H1 (cell line): ENCODE measurements around the gene KCNK4. TPM values are rescaled to one million over a fixed set of nuclear protein-coding genes. Genes with fewer than 3 reads are reported as not detected.

Source experiments
- CTCF ChIA-PET: fragments of 300-600 bp; sonication (Branson Sonifier 250); formaldehyde crosslinking; loops from one replicate; lab custom pipeline; 2021; ENCODE audit not compliant: partially characterized antibody; lab: Charles Lee
- POLR2A ChIA-PET: fragments of 300-600 bp; sonication (Branson Sonifier 250); formaldehyde crosslinking; loops from one replicate; lab custom pipeline; 2021; ENCODE audit warnings: inconsistent platforms; ENCODE audit not compliant: partially characterized antibody; lab: Charles Lee
- DNase-seq, 2 experiments: peaks; one replicate each; pipeline versions ENCODE4 v3.0.0 to v3.0.0-alpha.2; 2010 to 2022; ENCODE audit warnings: low spot score in 2 of 2, low read depth in 1 of 2, mixed read lengths in 1 of 2
- FAIRE-seq: peaks from 2 replicates; lab custom pipeline; 2011; peaks lifted over from hg19 to GRCh38; lab: Jason Lieb, UNC
- H2AFZ ChIP-seq: 2 replicates; pipeline ENCODE4 v1.8.1; 2012; ENCODE audit warnings: low read length, inconsistent platforms
- H2AK5ac ChIP-seq: 2 replicates; pipeline ENCODE4 v1.6.1; 2013; ENCODE audit warnings: low read depth, low read length
- H2BK120ac ChIP-seq: replicated peaks from 2 replicates; pipeline ENCODE3; 2013; ENCODE audit warnings: low read depth, low read length, inconsistent platforms
- H2BK12ac ChIP-seq: 2 replicates; pipeline ENCODE4 v1.6.1; 2013; ENCODE audit warnings: low read depth, low read length
- H2BK15ac ChIP-seq: 2 replicates; pipeline ENCODE4 v1.6.1; 2013; ENCODE audit warnings: low read length
- H2BK20ac ChIP-seq: 2 replicates; pipeline ENCODE4 v1.6.1; 2013; ENCODE audit warnings: low read length
- H2BK5ac ChIP-seq: 2 replicates; pipeline ENCODE4 v1.6.1; 2013; ENCODE audit warnings: low read depth, low read length
- H3K14ac ChIP-seq: 2 replicates; pipeline ENCODE4 v1.6.1; 2013; ENCODE audit warnings: inconsistent platforms; ENCODE audit not compliant: insufficient read length
- H3K18ac ChIP-seq: 2 replicates; pipeline ENCODE4 v1.6.1; 2013; ENCODE audit warnings: low read length; ENCODE audit errors: extremely low read depth
- H3K23ac ChIP-seq: 2 replicates; pipeline ENCODE4 v1.6.1; 2013; ENCODE audit warnings: inconsistent platforms; ENCODE audit not compliant: insufficient read length
- H3K23me2 ChIP-seq: 2 replicates; pipeline ENCODE4 v1.6.1; 2013; ENCODE audit warnings: low read depth, low read length
- H3K27ac ChIP-seq: 2 replicates; pipeline ENCODE4 v1.6.1; 2011; ENCODE audit warnings: low read depth, low read length, inconsistent platforms
- H3K27me3 ChIP-seq, 4 experiments: replicated peaks in 1 of 4; 1 replicate in 1 of 4; 2 replicates in 3 of 4; pipeline versions ENCODE4 v1.6.1 to v1.8.1; 2011 to 2013; ENCODE audit warnings: low read length in 3 of 4, mild to moderate bottlenecking in 3 of 4, inconsistent platforms in 2 of 4, mixed read lengths in 2 of 4, moderate library complexity in 1 of 4; ENCODE audit not compliant: control insufficient read depth in 3 of 4, insufficient read depth in 3 of 4; ENCODE audit errors: extremely low read depth in 1 of 4
- H3K36me3 ChIP-seq, 4 experiments: 2 replicates each; pipeline versions ENCODE4 v1.6.1 to v1.8.1; 2011 to 2013; ENCODE audit warnings: mild to moderate bottlenecking in 4 of 4, low read length in 3 of 4, moderate library complexity in 2 of 4, control low read depth in 1 of 4, inconsistent platforms in 1 of 4; ENCODE audit not compliant: insufficient read depth in 4 of 4, control insufficient read depth in 2 of 4
- H3K4ac ChIP-seq: replicated peaks from 2 replicates; pipeline ENCODE3; 2013; ENCODE audit warnings: low read length, low read depth, mixed read lengths, inconsistent platforms; ENCODE audit not compliant: insufficient read length
- H3K4me1 ChIP-seq, 4 experiments: replicated peaks in 1 of 4; 1 replicate in 1 of 4; 2 replicates in 3 of 4; pipeline versions ENCODE4 v1.6.1 to v1.8.1; 2011 to 2013; ENCODE audit warnings: low read length in 3 of 4, inconsistent platforms in 2 of 4, mixed read lengths in 1 of 4; ENCODE audit not compliant: insufficient read depth in 4 of 4, control insufficient read depth in 3 of 4
- H3K4me2 ChIP-seq, 2 experiments: 2 replicates each; pipeline versions ENCODE4 v1.6.1 to v1.8.1; 2011 to 2013; ENCODE audit warnings: low read depth in 2 of 2, low read length in 2 of 2, control low read depth in 1 of 2, inconsistent platforms in 1 of 2, mild to moderate bottlenecking in 1 of 2; ENCODE audit not compliant: insufficient read depth in 1 of 2
- H3K4me3 ChIP-seq, 4 experiments: fragments of 200-600, 300-600 bp in 1 of 4; sonication (generic), shearing (Covaris generic), sonication (Bioruptor Twin) in 1 of 4; 2 replicates each; pipeline versions ENCODE4 v1.5.1 to v1.8.1; 2011 to 2016; ENCODE audit warnings: low read length in 4 of 4, low read depth in 3 of 4, control low read depth in 2 of 4, inconsistent platforms in 2 of 4, mild to moderate bottlenecking in 2 of 4, mixed read lengths in 1 of 4, moderate library complexity in 1 of 4; ENCODE audit not compliant: insufficient read depth in 2 of 4; ENCODE audit errors: extremely low read depth in 1 of 4
- H3K56ac ChIP-seq: replicated peaks from 2 replicates; pipeline ENCODE3; 2013; ENCODE audit warnings: low read depth, mild to moderate bottlenecking, mixed read lengths, low read length, inconsistent platforms; ENCODE audit not compliant: insufficient read length
- H3K79me1 ChIP-seq: 2 replicates; pipeline ENCODE4 v1.6.1; 2013; ENCODE audit warnings: low read depth, low read length, control low read depth
- H3K79me2 ChIP-seq, 2 experiments: 2 replicates each; pipeline versions ENCODE4 v1.6.1 to v1.8.1; 2012 to 2013; ENCODE audit warnings: low read length in 2 of 2, mild to moderate bottlenecking in 2 of 2, inconsistent platforms in 1 of 2; ENCODE audit not compliant: insufficient read depth in 2 of 2, control insufficient read depth in 1 of 2
- H3K9ac ChIP-seq, 4 experiments: replicated peaks in 1 of 4; 1 replicate in 1 of 4; 2 replicates in 3 of 4; pipeline versions ENCODE4 v1.6.1 to v1.8.1; 2011 to 2013; ENCODE audit warnings: low read depth in 3 of 4, low read length in 3 of 4, control low read depth in 2 of 4, mild to moderate bottlenecking in 2 of 4, moderate library complexity in 2 of 4, inconsistent platforms in 1 of 4; ENCODE audit errors: extremely low read depth in 1 of 4
- H3K9me3 ChIP-seq, 2 experiments: 2 replicates each; pipeline versions ENCODE4 v1.6.1 to v1.8.1; 2012 to 2013; ENCODE audit warnings: mild to moderate bottlenecking in 2 of 2, moderate library complexity in 2 of 2, control low read depth in 1 of 2, inconsistent platforms in 1 of 2, low read depth in 1 of 2, low read length in 1 of 2, mixed read lengths in 1 of 2; ENCODE audit not compliant: insufficient read depth in 2 of 2
- H4K20me1 ChIP-seq, 2 experiments: replicated peaks in 1 of 2; 2 replicates each; pipeline versions ENCODE3 to v1.8.1; 2011 to 2013; ENCODE audit warnings: inconsistent platforms in 2 of 2, low read length in 2 of 2, mild to moderate bottlenecking in 1 of 2; ENCODE audit not compliant: insufficient read depth in 2 of 2, control insufficient read depth in 1 of 2
- H4K5ac ChIP-seq: 2 replicates; pipeline ENCODE4 v1.6.1; 2013; ENCODE audit warnings: low read length, low read depth, mixed read lengths, inconsistent platforms; ENCODE audit not compliant: insufficient read length
- H4K8ac ChIP-seq: 2 replicates; pipeline ENCODE4 v1.8.0; 2013; ENCODE audit warnings: mild to moderate bottlenecking, moderate library complexity, low read length, inconsistent platforms; ENCODE audit not compliant: insufficient read depth; ENCODE audit errors: extremely low read depth
- H4K91ac ChIP-seq: replicated peaks from 2 replicates; pipeline ENCODE3; 2013; ENCODE audit warnings: low read length, mixed read lengths, inconsistent platforms; ENCODE audit not compliant: insufficient read length
- CTBP2 ChIP-seq: IDR thresholded peaks from 2 replicates; pipeline ENCODE4 v1.7.0; 2011; ENCODE audit warnings: borderline replicate concordance, mild to moderate bottlenecking, moderate library complexity, mixed read lengths, low read length; ENCODE audit not compliant: insufficient read depth, insufficient read length
- CTCF ChIP-seq, 3 experiments: IDR thresholded peaks; 1 replicate in 2 of 3; 2 replicates in 1 of 3; pipeline versions ENCODE4 v1.5.1 to v1.6.1; 2011; ENCODE audit warnings: low read length in 3 of 3, mild to moderate bottlenecking in 3 of 3, inconsistent platforms in 2 of 3, low read depth in 1 of 3, moderate library complexity in 1 of 3; ENCODE audit not compliant: insufficient read depth in 1 of 3; ENCODE audit errors: control extremely low read depth in 1 of 3
- E2F6 ChIP-seq: IDR thresholded peaks from 2 replicates; pipeline ENCODE4 v1.6.1; 2012; ENCODE audit warnings: inconsistent platforms
- MAX ChIP-seq: IDR thresholded peaks from 2 replicates; pipeline ENCODE4 v1.6.1; 2012; ENCODE audit warnings: inconsistent platforms
- RAD21 ChIP-seq, 2 experiments: IDR thresholded peaks in 1 of 2; conservative IDR thresholded peaks in 1 of 2; 2 replicates each; pipeline ENCODE4 v1.6.1; 2011; ENCODE audit warnings: low read depth in 2 of 2, low read length in 2 of 2, improper control_type of control experiment in 1 of 2, inconsistent platforms in 1 of 2, mild to moderate bottlenecking in 1 of 2, moderate library complexity in 1 of 2
- TAF7 ChIP-seq: optimal IDR thresholded peaks from 2 replicates; pipeline ENCODE3; 2011; ENCODE audit warnings: low read depth, mild to moderate bottlenecking, inconsistent platforms, low read length, moderate library complexity, borderline replicate concordance
- WGBS, 2 experiments: shearing (Covaris generic) in 1 of 2; methylation state at CpG; one replicate each; pipeline versions ENCODE4 v1.1.6 to v1.1.7; 2013 to 2015; ENCODE audit warnings: low lambda C conversion rate in 2 of 2, mixed read lengths in 2 of 2, inconsistent platforms in 1 of 2, low coverage in 1 of 2, missing lambda C conversion rate in 1 of 2; ENCODE audit not compliant: insufficient replicate concordance in 2 of 2, insufficient coverage in 1 of 2, insufficient read length in 1 of 2; ENCODE audit errors: extremely low coverage in 1 of 2, missing lambda C conversion rate in 1 of 2; 5-methylcytosine and 5-hydroxymethylcytosine counted together
- polyA plus RNA-seq, 7 experiments: library from polyadenylated mRNA; depleted of rRNA in 3 of 7; stranded (reverse) in 5 of 7; unstranded in 2 of 7; fragments of >200 nt in 5 of 7; fragments of 200-250 nt in 2 of 7; gene quantifications; 1 replicate in 5 of 7; 2 replicates in 1 of 7; 4 replicates in 1 of 7; pipeline versions ENCODE4 v1.2.1 to v1.2.3, GENCODE V29; 2011 to 2013; ENCODE audit warnings: missing spikeins in 2 of 7, mixed read lengths in 2 of 7
- total RNA-seq: library from RNA; stranded (reverse); fragmentation: NEBNext Ultra II Directional; extraction: Animal tissue kit (Norgen Biotek cat#: 25700); gene quantifications from 2 replicates; pipeline ENCODE4 v1.2.1, GENCODE V29; 2021

The KCNK4 gene
- total and polyA plus RNA-seq, 2 of the 8 experiments (the other 6 are each of a cell fraction or from before 2014, with no cell fraction given) = 0.19 TPM; not detected in 1

GRCh38 chr11:64316672-64317324 lies 25.7 kb downstream of the KCNK4 start:
- peak overlapping the region; percentile 71 for H3K18ac ChIP-seq
- no peak for FAIRE-seq
- TF ChIP-seq TAF7 (peak; percentile 42), CTCF (IDR thresholded peaks at IDR 0.05; ENCODE audit: control extremely low read depth in 1 of 3, insufficient read depth in 1 of 3, low read depth in 1 of 3, low read length in 3 of 3) (peak in 2 of 3 experiments; percentile 32 to 33; a peak in 3 of 4 replicates), MAX (peak; percentile 15; the same call in 1 of the 2 replicates), CTBP2 (no peak), RAD21 (IDR thresholded peaks at IDR 0.05 in 1 of 2, conservative IDR thresholded peaks at IDR 0.05 in 1 of 2; ENCODE audit: low read depth in 2 of 2, low read length in 2 of 2) (peak; percentile 33 to 41; a peak in 3 of 4 replicates), E2F6 (no peak)

More at GRCh38 chr11:64316672-64317324, 25.7 kb downstream of the KCNK4 start:
- Histone ChIP-seq H2AK5ac (0 out of 2 replicates have a peak overlapping the region, but pooled peaks have one; percentile 71), H3K14ac (no peak overlapping the region), H2BK20ac (no peak overlapping the region), H3K23me2 (peaks cover 5% of the 10 kb centered on the region; the same call in 1 of the 2 replicates), H2BK15ac (no peak overlapping the region), H2BK5ac (peak overlapping the region; percentile 84), H4K91ac (peak overlapping the region; percentile 94), H3K9me3 (no peaks in the 10 kb centered on the region), H2BK12ac (no peak overlapping the region), H4K8ac (peak overlapping the region; percentile 97; the same call in 1 of the 2 replicates), H2AFZ (no peak overlapping the region), H2BK120ac (no peak overlapping the region), H3K79me2 (peaks cover 0 to 18% of the 10 kb centered on the region in 2 experiments; a peak in 1 of 4 replicates), H3K27me3 (no peaks in the 10 kb centered on the region), H3K27ac (peak overlapping the region; percentile 91), H3K4me3 (peak overlapping the region; percentile 73 to 80 (median 77)), H3K56ac (peak overlapping the region; percentile 86), H3K23ac (no peak overlapping the region), H3K79me1 (peaks cover 7% of the 10 kb centered on the region; the same call in 1 of the 2 replicates), H4K20me1 (peaks cover 0 to 3% of the 10 kb centered on the region in 2 experiments), H3K4me2 (peak overlapping the region; percentile 60 to 75), H3K4me1 (peaks cover 0 to 5% (median 3%) of the 10 kb centered on the region in 4 experiments; a peak in 5 of 7 replicates), H3K9ac (peak overlapping the region; percentile 70 to 85 (median 79)), H3K4ac (peak overlapping the region; percentile 85), H3K36me3 (peaks cover 2 to 26% (median 15%) of the 10 kb centered on the region in 4 experiments; a peak in 7 of 8 replicates), H4K5ac (peak overlapping the region; percentile 7)
- no peak for DNase-seq
- POLR2A ChIA-PET = interaction anchor here (0.9 to 6.6 kb wide), 26 partner anchors 9 to 250 kb away, joined by 3 to 61 read pairs (median 6); partner anchors contain the start of genes CCDC88B, ESRRA, FERMT3 and NUDT22
- CTCF ChIA-PET = interaction anchor here (0.7 to 20.8 kb wide), 12 partner anchors 10 to 372 kb away, joined by 3 to 614 read pairs (median 3); partner anchors contain the start of genes BAD, CATSPERZ, CCDC88B and NUDT22
- 10% methylated on average over 32 of the region's 32 CpGs; no CpG with 5 or more reads in 1 of the 2 experiments for WGBS, 2 experiments
